Activated CD8-positive, alpha-beta memory T cell treated with anti-CD3 and anti-CD28 coated beads for 36 hours (primary cell): Measurements from ENCODE around the gene NR2F6. TPM values are rescaled to one million over a fixed set of nuclear protein-coding genes. Genes with fewer than 3 reads are reported as not detected.

Experiments
- CTCF ChIA-PET: fragments of 350-600 bp; sonication (Branson Sonifier 250); formaldehyde crosslinking; loops from one replicate; lab custom pipeline; 2021; ENCODE audit warnings: antibody characterized with exemption; lab: Charles Lee
- POLR2A ChIA-PET: fragments of 350-600 bp; sonication (Branson Sonifier 250); formaldehyde crosslinking; loops from one replicate; lab custom pipeline; 2021; ENCODE audit warnings: antibody characterized with exemption; lab: Charles Lee
- total RNA-seq, 2 experiments: library from RNA; stranded (reverse); gene quantifications; one replicate each; pipeline ENCODE4 v1.2.3, GENCODE V29; 2021

The NR2F6 gene
- 10 to 100 TPM in 1 of 2 experiments, 1 to 10 TPM in 1; 9.7 to 10.3 TPM for total RNA-seq

DNA sequence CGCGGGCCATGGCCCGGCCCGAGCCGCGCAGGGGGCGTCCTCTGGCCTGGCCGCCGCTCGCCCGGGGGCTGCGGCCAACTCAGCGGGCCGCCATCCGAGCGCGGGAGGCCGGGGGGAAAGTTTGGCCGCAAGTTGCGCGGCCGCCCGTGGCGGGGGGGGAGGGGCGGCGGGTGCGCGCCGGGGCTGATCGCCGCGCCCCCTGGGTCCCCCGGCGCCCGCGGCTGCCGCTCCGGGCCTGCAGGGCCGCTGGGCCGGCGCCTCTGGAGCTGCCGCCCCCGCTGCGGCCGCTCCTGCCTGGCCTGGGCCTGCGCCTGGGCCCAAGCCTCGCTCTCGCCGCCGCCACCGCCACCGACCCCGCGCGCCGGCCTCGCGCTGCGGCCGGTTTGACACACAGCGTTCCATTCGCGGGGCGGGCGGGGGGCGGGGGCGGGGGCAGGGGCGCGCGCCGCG lies at the start of gene NR2F6:
TSS of gene NR2F6 (minus strand) at position 385 of the 450 bp plus-strand sequence. CDS start 699 bp downstream, outside the sequence.
- CTCF ChIA-PET, result no interaction called here
- POLR2A ChIA-PET, result no interaction called here

DNA sequence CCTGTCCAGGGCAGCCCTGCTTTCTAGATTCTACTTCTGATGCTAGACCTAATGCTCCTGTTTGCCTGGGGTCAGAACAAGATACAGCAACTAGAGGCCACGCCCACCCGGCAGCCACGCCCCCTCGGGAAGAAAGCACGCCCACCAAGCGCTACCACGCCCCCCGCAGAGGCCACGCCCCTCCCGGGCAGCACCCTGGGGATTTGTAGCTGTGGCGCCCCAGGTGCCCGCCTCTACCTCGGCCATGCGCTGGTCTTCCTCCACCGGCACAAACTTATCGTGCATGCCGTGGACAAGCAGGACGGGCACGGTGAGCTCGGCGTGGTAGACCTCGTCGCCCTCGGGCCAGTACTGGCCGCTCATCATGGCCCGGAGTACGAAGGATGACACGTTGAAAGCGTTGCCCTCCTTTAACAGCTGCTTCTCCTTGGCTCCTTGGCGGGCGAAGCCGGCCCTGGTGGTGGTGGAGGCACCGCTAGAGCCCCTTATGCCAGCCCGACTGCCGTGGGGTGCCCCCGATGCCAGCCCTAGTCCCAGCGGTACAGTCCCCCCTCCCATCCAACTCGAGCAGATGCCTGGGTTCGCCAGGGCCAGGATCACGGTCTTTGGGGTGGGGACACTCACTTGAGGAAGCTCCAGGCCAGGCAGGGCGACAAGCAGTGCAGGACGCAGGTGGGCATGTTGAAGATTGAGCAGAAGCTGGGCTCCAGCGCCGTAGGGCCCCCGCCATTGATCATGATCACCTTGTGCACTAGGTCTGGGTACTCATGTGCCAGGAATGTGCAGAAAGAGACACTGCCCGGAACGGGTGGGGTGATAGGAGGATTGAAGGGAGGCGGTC lies 48.6 kb upstream of the NR2F6 start:
- CTCF ChIA-PET, result interaction anchor here (1.6 to 2.9 kb wide), 4 partner anchors 9 to 92 kb away, joined by 4 to 14 read pairs (median 7); partner anchors contain the start of genes ABHD8 and ANKLE1
- POLR2A ChIA-PET, result interaction anchor here (0.8 kb wide), 1 partner anchor 11 kb away, joined by 4 read pairs; no protein-coding TSS in a partner anchor

DNA sequence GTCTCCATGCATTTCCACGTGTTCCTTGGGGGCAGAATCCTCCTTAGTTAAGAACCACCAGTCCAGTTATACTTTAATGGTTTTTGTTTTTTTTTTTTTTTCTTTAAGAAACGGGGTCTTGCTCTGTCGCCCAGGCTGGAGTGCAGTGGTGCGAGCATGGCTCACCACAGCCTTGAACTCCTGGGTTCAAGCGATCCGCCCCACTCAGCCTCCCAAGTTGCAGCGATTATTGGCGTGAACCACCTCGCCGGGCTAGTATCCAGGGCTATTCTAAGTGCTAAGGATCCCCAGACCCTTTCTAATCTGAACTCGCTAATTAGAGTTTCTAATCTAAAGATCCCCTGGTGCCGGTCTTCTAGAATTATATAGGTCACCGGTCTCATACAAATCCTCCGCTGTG lies 47.9 kb upstream of the NR2F6 start:
- ChIA-PET POLR2A (interaction anchor here (1.0 kb wide), 1 partner anchor 42 kb away, joined by 3 read pairs; the partner anchor contains the start of gene ANO8), CTCF (interaction anchor here (1.1 to 2.9 kb wide), 8 partner anchors 10 to 103 kb away, joined by 3 to 16 read pairs (median 8); partner anchors contain the start of genes ABHD8, ANKLE1 and MRPL34)

DNA sequence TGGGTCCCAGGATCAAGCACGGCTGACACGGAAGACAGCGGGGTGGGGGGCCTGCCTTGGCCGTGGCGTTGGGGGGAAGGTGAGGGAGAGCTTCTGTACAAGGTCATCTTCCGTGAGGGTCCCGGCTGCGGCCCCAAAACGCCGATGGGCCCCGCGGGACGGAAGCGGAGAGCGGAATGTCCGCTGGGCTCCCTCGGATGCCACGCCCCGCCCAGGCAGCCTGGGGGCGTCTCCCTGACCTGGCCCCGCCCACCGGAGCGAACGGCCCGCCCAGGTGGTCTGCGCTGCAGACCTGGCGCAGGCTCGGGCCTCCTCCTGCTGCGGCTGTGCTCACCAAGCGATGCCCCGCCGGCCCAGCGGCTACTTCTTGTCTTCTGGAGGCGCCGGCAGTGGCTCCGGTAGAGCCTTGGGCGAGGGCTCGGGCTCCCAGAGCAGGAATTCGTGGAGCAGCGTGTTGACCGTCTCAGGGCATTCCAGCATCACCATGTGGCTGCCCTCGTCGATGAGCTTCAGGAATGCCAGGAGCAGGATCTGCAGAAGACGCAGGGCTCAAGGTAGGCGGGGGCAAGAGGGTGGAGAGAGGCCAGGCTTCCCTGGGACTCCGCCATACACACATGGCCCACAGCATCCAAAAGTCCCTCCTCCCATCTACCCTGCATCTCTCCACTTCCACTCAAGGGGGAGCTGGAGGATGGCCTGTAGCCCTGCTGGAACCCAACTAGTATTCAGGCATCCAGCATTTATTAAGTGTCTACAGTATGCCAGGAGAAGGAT lies 46.8 kb upstream of the NR2F6 start:
- ChIA-PET CTCF (interaction anchor here (0.6 to 2.9 kb wide), 14 partner anchors 9 to 122 kb away, joined by 3 to 16 read pairs (median 4); partner anchors contain the start of genes ABHD8, ANKLE1, ANO8 and MRPL34), POLR2A (interaction anchor here (0.5 to 1.0 kb wide), 5 partner anchors 13 to 43 kb away, joined by 3 to 4 read pairs (median 3); partner anchors contain the start of genes ANO8 and MRPL34)

DNA sequence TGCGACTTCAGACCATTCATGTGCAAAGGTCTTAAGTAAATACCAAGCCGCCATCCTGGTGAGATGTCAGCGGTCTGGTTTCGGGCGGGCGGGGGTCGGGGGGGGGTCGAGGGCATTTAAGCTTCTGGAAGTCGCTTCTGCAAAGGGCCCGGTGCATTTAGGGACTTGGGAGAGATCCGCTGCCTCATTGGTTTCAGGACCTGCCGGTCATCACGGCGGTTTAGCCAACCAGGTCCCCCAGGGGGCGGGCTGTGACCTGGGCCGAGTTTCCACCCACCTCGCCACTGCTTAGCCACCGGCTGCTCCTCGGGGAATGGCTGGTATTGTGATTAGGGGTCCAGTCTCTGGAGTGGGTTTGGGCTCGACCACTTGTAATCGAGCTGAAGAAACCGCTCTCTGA lies 43.8 kb upstream of the NR2F6 start:
- POLR2A ChIA-PET, result no interaction called here
- CTCF ChIA-PET, result interaction anchor here (1.9 kb wide), 2 partner anchors 9 to 16 kb away, joined by 5 to 7 read pairs; partner anchors contain the start of gene MRPL34

DNA sequence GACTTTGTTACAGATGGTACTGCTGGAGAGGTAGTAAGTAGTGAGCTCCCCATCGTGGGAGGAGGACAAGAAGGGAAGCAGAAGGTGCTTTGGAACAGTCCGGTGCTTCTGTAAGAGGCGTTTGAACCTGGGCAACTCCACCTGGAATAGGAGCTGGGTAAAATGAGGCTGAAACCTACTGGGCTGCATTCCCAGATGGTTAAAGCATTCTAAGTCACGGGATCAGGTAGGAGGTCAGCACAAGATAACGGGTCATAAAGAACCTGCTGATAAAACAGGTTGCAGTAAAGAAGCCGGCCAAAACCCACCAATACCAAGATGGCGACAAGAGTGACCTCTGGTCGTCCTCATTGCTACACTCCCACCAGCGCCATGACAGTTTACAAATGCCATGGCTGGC lies 41.0 kb upstream of the NR2F6 start:
- ChIA-PET CTCF (no interaction called here), POLR2A (no interaction called here)

DNA sequence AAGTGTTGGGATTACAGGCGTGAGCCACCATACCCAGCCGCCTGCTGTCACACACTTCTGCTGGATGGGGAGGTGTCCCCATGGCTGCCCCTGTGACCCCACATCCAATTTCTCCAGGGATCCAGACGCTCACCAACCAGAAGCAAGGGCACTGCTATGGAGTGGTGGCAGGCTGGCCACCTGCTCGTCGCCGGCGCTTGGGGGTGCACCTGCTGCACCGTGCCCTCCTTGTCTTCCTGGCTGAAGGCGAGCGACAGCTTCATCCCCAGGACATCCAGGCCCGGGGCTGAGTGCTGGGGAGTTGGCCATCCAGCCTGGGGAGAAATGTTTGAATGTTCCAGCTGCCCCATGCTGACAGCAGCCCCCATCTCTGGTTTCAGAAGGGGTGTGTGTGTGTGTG lies 40.5 kb upstream of the NR2F6 start:
- ChIA-PET CTCF (no interaction called here), POLR2A (no interaction called here)

DNA sequence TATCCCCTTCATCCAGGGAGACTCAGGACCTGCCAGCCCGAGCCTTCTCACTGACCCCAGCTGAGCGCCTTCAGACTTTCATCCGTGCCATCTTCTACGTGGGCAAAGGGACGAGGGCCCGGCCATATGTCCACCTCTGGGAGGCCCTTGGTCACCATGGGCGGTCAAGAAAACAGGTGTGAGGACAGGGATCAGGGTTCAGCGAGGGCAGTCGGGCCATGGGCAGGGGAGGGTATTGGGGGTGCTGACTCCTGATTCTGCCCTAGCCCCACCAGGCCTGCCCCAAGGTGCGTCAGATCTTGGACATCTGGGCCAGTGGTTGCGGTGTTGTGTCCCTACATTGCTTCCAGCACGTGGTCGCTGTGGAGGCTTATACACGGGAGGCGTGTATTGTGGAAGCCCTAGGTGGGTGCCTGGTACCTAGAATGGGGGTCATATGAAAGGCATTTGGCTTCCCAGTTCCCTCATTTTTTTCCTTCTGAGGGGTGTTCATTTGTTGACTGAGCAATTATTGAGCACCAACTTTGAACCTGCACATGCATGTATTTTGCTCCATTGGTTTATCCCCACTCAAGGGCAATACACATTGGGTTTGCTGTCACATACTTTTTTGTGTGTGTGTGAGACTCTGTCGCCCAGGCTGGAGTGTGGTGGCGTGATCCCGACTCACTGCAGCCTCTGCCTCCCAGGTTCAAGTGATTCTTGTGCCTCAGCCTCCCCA lies 39.9 kb upstream of the NR2F6 start:
- POLR2A ChIA-PET, result no interaction called here
- CTCF ChIA-PET, result no interaction called here

DNA sequence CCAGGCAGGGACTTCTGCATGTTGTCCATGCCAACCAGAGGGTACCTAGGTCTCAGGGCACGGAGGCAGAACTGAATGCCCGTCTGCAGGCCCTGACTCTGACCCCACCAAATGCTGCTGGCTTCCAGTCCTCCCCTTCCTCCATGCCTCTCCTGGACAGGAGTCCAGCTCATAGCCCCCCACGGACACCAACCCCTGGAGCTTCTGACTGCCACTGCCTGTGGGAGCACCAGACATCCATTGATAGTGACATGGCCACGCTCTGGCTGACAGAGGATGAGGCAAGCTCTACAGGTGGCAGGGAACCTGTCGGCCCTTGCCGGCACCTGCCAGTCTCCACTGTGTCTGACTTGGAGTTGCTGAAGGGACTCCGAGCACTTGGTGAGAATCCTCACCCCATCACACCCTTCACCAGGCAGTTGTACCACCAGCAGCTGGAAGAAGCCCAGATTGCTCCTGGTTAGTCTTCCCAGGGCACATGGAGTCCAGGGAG lies 37.8 kb upstream of the NR2F6 start:
- POLR2A ChIA-PET, result no interaction called here
- CTCF ChIA-PET, result interaction anchor here (0.7 to 3.5 kb wide), 9 partner anchors 9 to 120 kb away, joined by 3 to 35 read pairs (median 5); partner anchors contain the start of gene BABAM1

DNA sequence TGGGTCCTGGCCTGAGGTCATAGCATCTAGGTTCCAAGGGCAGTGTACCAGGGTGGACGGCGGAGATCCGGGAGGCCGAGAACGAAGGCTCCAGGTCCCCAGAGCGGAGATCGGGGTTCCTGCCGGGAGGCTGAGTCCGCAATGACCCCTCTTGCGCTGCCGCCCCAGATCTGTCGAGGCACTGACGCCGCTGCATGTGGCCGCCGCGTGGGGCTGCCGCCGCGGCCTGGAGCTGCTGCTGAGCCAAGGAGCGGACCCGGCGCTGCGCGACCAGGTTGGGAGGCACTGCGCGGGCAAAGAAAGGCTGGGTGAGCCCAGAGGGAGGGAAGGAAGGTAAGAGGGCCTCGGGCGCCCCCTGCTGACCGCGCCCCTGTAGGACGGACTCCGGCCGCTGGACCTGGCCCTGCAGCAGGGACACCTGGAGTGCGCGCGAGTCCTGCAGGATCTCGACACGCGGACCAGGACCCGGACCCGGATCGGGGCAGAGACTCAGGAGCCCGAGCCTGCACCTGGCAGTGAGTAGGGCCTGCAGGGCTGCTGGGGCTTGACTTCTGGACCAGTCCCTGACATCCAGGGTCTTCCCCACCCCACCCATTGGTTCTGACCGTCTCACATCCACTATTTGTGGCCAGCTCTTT lies 36.9 kb upstream of the NR2F6 start:
- CTCF ChIA-PET, result interaction anchor here (0.5 to 3.5 kb wide), 23 partner anchors 9 to 215 kb away, joined by 3 to 35 read pairs (median 5); partner anchors contain the start of genes BABAM1 and MRPL34
- POLR2A ChIA-PET, result no interaction called here

DNA sequence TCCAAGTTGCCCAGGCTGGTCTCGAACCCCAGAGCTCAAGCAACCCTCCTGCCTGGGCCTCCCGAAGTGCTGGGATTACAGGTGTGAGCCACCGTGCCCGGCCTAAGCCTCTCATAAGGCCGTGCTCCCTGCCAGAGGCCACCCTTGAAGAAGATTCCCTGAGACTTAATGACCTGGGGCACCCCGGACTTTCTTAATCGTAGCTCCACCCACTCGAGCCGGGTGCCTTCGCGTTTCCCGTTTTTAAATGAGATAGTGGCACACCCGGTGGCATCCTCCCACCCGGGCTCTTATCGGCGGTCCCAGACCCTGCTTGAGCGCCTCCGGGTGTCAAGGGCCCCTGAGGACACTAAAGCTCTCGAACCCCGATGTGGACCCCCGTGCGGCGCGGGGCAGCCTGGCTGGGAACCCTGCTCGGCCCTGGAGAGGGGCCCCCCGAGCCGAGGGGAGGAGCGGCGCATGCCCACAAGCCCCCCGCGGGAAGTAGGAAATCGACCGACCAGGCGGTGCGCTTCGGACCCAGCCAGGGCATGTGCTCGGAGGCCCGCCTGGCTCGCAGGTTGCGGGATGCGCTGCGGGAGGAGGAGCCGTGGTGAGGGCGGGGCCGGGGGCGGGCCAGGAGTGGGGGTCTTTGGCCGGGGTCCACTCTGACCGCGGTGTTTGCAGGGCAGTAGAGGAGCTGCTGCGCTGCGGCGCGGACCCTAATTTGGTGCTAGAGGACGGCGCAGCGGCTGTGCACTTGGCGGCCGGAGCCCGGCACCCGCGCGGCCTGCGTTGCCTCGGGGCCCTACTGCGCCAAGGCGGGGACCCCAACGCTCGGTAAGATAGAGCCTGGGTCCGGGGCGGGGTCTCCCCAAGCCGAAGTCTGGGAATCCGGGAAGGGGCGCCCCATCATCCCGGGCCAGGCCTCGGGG lies 35.9 kb upstream of the NR2F6 start, which contains the start of gene ANKLE1:
TSS of gene ANKLE1 (plus strand) at position 511 of the 914 bp plus-strand sequence. CDS start at position 531, 20 bp downstream.
- POLR2A ChIA-PET, result interaction anchor here (0.6 to 1.0 kb wide), 2 partner anchors 15 to 16 kb away, joined by 3 to 6 read pairs; no protein-coding TSS in a partner anchor
- CTCF ChIA-PET, result interaction anchor here (0.6 to 3.5 kb wide), 24 partner anchors 8 to 1667 kb away, joined by 3 to 35 read pairs (median 5); partner anchors contain the start of genes BABAM1 and MRPL34

DNA sequence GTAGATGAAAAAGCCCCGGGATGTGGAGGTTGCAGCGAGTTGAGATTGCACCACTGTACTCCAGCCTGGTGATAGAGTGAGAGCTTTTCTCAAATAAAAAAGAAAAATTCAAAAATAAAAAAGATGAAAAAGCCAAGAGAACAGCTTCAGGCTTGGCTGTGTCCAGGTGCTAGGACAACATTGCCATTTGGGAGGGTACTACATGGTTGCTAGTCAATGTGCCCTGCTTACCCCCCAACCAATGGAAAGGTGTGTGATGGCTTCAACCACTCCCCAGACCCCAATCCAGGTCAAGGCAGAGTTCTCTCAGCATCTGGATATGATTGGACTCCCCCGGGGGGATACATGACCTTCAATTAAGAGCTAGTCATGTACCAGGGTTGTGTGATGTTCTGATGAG lies 33.7 kb upstream of the NR2F6 start:
- POLR2A ChIA-PET, result interaction anchor here (0.9 kb wide), 2 partner anchors 17 to 204 kb away, joined by 3 to 8 read pairs; partner anchors contain the start of gene MYO9B
- CTCF ChIA-PET, result interaction anchor here (1.3 to 2.1 kb wide), 2 partner anchors 11 to 22 kb away, joined by 3 to 5 read pairs; no protein-coding TSS in a partner anchor

DNA sequence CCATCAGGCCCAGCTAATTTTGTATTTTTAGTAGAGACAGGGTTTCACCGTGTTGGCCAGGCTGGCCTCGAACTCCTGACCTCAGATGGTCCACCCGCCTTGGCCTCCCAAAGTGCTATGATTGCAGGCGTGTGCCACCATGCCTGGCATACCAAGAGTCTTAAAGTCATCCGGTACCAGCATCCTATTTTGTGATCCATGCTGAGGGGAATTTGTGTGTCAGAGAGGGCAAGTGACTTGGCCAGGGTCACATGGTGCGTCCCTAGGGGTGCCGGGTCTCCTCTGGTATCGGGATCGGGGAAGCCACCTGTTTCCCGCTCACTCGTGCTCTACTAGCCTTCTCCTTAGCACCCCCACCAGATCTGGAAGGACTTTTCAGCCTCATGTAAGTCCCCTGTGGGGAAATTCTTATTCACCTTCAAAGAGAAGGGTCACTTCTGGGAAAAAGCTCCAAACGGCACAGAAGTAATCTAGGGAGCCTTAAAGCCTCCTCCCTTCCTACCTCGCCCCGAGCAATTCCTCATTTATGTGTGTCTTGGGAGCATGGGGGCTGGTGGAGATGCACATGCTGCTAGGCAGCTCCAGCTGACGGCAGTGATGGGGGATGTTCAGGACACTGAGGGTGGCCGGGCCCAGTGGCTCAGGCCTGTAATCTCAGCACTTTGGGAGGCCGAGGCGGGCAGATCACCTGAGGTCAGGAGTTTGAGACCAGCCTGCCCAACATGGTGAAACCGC lies 29.9 kb upstream of the NR2F6 start:
- ChIA-PET POLR2A (no interaction called here), CTCF (interaction anchor here (0.6 kb wide), 1 partner anchor 28 kb away, joined by 3 read pairs; no protein-coding TSS in a partner anchor)

DNA sequence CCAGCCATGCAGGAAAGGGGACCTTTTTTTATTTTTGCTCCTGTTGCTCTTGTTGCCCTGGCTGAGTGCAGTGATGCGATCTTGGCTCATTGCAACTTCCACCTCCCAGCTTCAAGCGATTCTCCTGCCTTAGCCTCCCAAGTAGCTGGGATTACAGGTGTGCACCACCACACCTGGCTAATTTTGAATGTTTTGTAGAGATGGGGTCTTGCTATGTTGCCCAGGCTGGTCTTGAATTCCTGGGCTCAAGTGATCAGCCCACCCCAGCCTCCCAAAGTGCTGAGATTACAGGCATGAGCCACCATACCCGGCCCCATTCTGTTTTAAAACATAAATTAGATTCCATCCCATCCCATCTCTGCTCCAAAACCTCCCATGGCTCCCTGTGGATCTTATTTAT lies 29.2 kb upstream of the NR2F6 start:
- ChIA-PET CTCF (interaction anchor here (0.6 kb wide), 1 partner anchor 29 kb away, joined by 3 read pairs; no protein-coding TSS in a partner anchor), POLR2A (interaction anchor here (0.6 kb wide), 1 partner anchor 17 kb away, joined by 4 read pairs; no protein-coding TSS in a partner anchor)

DNA sequence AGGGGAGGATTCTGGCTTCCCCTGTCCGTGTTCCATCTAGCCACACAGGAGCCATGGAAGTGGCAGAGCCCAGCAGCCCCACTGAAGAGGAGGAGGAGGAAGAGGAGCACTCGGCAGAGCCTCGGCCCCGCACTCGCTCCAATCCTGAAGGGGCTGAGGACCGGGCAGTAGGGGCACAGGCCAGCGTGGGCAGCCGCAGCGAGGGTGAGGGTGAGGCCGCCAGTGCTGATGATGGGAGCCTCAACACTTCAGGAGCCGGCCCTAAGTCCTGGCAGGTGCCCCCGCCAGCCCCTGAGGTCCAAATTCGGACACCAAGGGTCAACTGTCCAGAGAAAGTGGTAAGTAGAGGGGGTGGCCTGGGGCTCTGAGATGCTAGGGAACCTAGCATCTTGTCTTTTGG lies 23.0 kb upstream of the NR2F6 start:
- CTCF ChIA-PET, result interaction anchor here (5.3 kb wide), 1 partner anchor 13 kb away, joined by 35 read pairs; the partner anchor contains the start of gene ANKLE1
- POLR2A ChIA-PET, result interaction anchor here (0.7 kb wide), 2 partner anchors 152 to 228 kb away, joined by 5 read pairs; no protein-coding TSS in a partner anchor
